Measurements from ENCODE around the gene PRMT1. TPM values are rescaled to one million over a fixed set of nuclear protein-coding genes. Genes with fewer than 3 reads are reported as not detected.
"Not testable (repeated sequence)": the region's sequence is repeated elsewhere in the genome, so short reads cannot be mapped to it uniquely, and the experiment has no call there.

PRMT1 gene
- total RNA-seq, 4 donors from 2014 or later: 117 to 156 (median 139) TPM

GRCh38 chr19:49713236-49713845 is 36.3 kb downstream of the PRMT1 start:
- WGBS, 2 donors: 71 to 76% methylated on average over 7 of the region's 8 CpGs
- Histone ChIP-seq H3K4me3 (replicated peaks in 1 of 3) (no peak overlapping the region), H3K27ac (no peak overlapping the region), H3K9me3 (no peaks in the 10 kb centered on the region), H3K36me3 (no peaks in the 10 kb centered on the region), H3K4me1 (peaks cover 3% of the 10 kb centered on the region in 2 donors), H3K27me3 (no peaks in the 10 kb centered on the region)
- DNase-seq: no peak
- TF ChIP-seq CTCF (IDR thresholded peaks at IDR 0.05) (no peak), POLR2A (IDR thresholded peaks at IDR 0.05) (no peak)
- intact Hi-C loops (cut with DNase I): no loop called here

- Histone ChIP-seq H3K36me3 (no peaks in the 10 kb centered on the region), H3K27ac (no peak overlapping the region), H3K27me3 (no peaks in the 10 kb centered on the region), H3K9me3 (no peaks in the 10 kb centered on the region), H3K4me3 (replicated peaks in 1 of 3) (no peak overlapping the region), H3K4me1 (peaks cover 3 to 6% of the 10 kb centered on the region in 2 donors)
- WGBS, 2 donors: 62 to 64% methylated on average over 3 of the region's 3 CpGs
- intact Hi-C loops (cut with DNase I): no loop called here
- DNase-seq: peak in 1 of 2 donors; percentile 6
- no peak for TF ChIP-seq CTCF (IDR thresholded peaks at IDR 0.05)
- no peak for TF ChIP-seq POLR2A (IDR thresholded peaks at IDR 0.05)
These were observed 39.1 kb downstream of the PRMT1 start for GRCh38 chr19:49716154-49716553.

GRCh38 chr19:49718511-49718910 is 41.4 kb downstream of the PRMT1 start:
- Histone ChIP-seq H3K27me3 (no peaks in the 10 kb centered on the region), H3K4me1 (peaks cover 3 to 6% of the 10 kb centered on the region in 2 donors), H3K4me3 (replicated peaks in 1 of 3) (no peak overlapping the region), H3K27ac (peak overlapping the region in 1 of 3 donors; percentile 85), H3K36me3 (no peaks in the 10 kb centered on the region), H3K9me3 (no peaks in the 10 kb centered on the region)
- no peak for TF ChIP-seq CTCF (IDR thresholded peaks at IDR 0.05)
- TF ChIP-seq POLR2A (IDR thresholded peaks at IDR 0.05): no peak
- no peak for DNase-seq
- WGBS, 2 donors: 76 to 78% methylated on average over 8 of the region's 8 CpGs
- intact Hi-C loops (cut with DNase I): no loop called here

- no peaks in the 10 kb centered on the region for H3K27me3 ChIP-seq
- intact Hi-C loops (cut with DNase I): no loop called here
These were observed 41.9 kb downstream of the PRMT1 start for GRCh38 chr19:49718991-49719390.

GRCh38 chr19:49719420-49719819 is 42.3 kb downstream of the PRMT1 start:
- 74 to 83% methylated on average over 19 to 22 of the region's 22 CpGs for WGBS, 2 donors

More at GRCh38 chr19:49718991-49719390, 41.9 kb downstream of the PRMT1 start:
- H3K4me1 ChIP-seq: peaks cover 3 to 6% of the 10 kb centered on the region in 2 donors
- TF ChIP-seq POLR2A (IDR thresholded peaks at IDR 0.05) (no peak), CTCF (IDR thresholded peaks at IDR 0.05) (no peak)
- H3K9me3 ChIP-seq: no peaks in the 10 kb centered on the region
- DNase-seq: no peak
- H3K36me3 ChIP-seq: no peaks in the 10 kb centered on the region
- WGBS, 2 donors: 81 to 82% methylated on average over 6 of the region's 6 CpGs
- no peak overlapping the region for H3K4me3 ChIP-seq (replicated peaks in 1 of 3)
- H3K27ac ChIP-seq: no peak overlapping the region

More at GRCh38 chr19:49719420-49719819, 42.3 kb downstream of the PRMT1 start:
- DNase-seq; H3K4me3 ChIP-seq (replicated peaks in 1 of 3); intact Hi-C loops (cut with DNase I); H3K4me1 ChIP-seq; H3K27me3 ChIP-seq; H3K27ac ChIP-seq; H3K36me3 ChIP-seq; H3K9me3 ChIP-seq: not testable (repeated sequence)
